Endothelial cell of umbilical vein (primary cell): Measurements from ENCODE around the gene SLAIN2. TPM values are rescaled to one million over a fixed set of nuclear protein-coding genes. Genes with fewer than 3 reads are reported as not detected.

Experiments
- BruUV-seq: library from RNA; stranded (reverse); fragments of 400-500 nt; replicated peaks from 2 replicates; lab custom pipeline; 2021; lab: Mats Ljungman, UMichigan
- CTCF ChIA-PET: fragments of 300-600, 350-600 bp; sonication (Branson Sonifier 250); formaldehyde crosslinking; loops from one replicate; lab custom pipeline; 2021; ENCODE audit warnings: antibody characterized with exemption, inconsistent platforms; lab: Charles Lee
- POLR2A ChIA-PET: fragments of 300-600, 350-600 bp; sonication (Branson Sonifier 250); formaldehyde crosslinking; loops from one replicate; lab custom pipeline; 2021; ENCODE audit warnings: antibody characterized with exemption, inconsistent platforms; lab: Charles Lee
- DNase-seq: peaks from one replicate; pipeline ENCODE4 v3.0.0-alpha.2; 2011; ENCODE audit warnings: low read depth, low spot score
- FAIRE-seq: peaks from 2 replicates; lab custom pipeline; 2011; peaks lifted over from hg19 to GRCh38; lab: Jason Lieb, UNC
- H2AFZ ChIP-seq: 2 replicates; pipeline ENCODE4 v1.6.0; 2012; ENCODE audit warnings: low read depth, low read length, control low read depth, inconsistent platforms
- H3K27ac ChIP-seq: 2 replicates; pipeline ENCODE4 v1.5.1; 2011; ENCODE audit warnings: low read depth, mild to moderate bottlenecking, control low read depth, low read length, moderate library complexity; ENCODE audit not compliant: insufficient read depth
- H3K27me3 ChIP-seq, 2 experiments: 2 replicates each; pipeline versions ENCODE4 v1.6.0 to v1.6.1; 2011; ENCODE audit warnings: low read length in 2 of 2, mixed read lengths in 1 of 2; ENCODE audit not compliant: control insufficient read depth in 2 of 2, insufficient read depth in 2 of 2
- H3K36me3 ChIP-seq, 2 experiments: 2 replicates in 1 of 2; 3 replicates in 1 of 2; pipeline ENCODE4 v1.5.1; 2011; ENCODE audit warnings: low read length in 2 of 2, mild to moderate bottlenecking in 1 of 2, moderate library complexity in 1 of 2; ENCODE audit not compliant: control insufficient read depth in 2 of 2, insufficient read depth in 2 of 2; ENCODE audit errors: extremely low read depth in 1 of 2
- H3K4me1 ChIP-seq: 3 replicates; pipeline ENCODE4 v1.5.1; 2011; ENCODE audit warnings: mild to moderate bottlenecking, low read length; ENCODE audit not compliant: control insufficient read depth, insufficient read depth; ENCODE audit errors: extremely low read depth
- H3K4me2 ChIP-seq: 2 replicates; pipeline ENCODE4 v1.6.1; 2011; ENCODE audit warnings: low read length, control low read depth, mixed read lengths; ENCODE audit not compliant: insufficient read depth
- H3K4me3 ChIP-seq, 3 experiments: fragments of 200-600 bp in 1 of 3; sonication (generic), shearing (Covaris generic) in 1 of 3; replicated peaks in 1 of 3; 2 replicates each; pipeline ENCODE4 v1.5.1; 2011 to 2016; ENCODE audit warnings: control low read depth in 3 of 3, low read length in 3 of 3, mild to moderate bottlenecking in 2 of 3, inconsistent platforms in 1 of 3, low read depth in 1 of 3, moderate library complexity in 1 of 3; ENCODE audit not compliant: insufficient read depth in 1 of 3
- H3K79me2 ChIP-seq: 2 replicates; pipeline ENCODE4 v1.6.0; 2012; ENCODE audit warnings: low read length, inconsistent platforms; ENCODE audit not compliant: control insufficient read depth, insufficient read depth
- H3K9ac ChIP-seq: replicated peaks from 2 replicates; pipeline ENCODE3; 2011; ENCODE audit warnings: low read length, control low read depth; ENCODE audit not compliant: insufficient read depth; ENCODE audit errors: extremely low read depth
- H3K9me1 ChIP-seq: replicated peaks from 3 replicates; pipeline ENCODE4 v1.6.0; 2011; ENCODE audit warnings: mild to moderate bottlenecking, low read length; ENCODE audit not compliant: control insufficient read depth, insufficient read depth; ENCODE audit errors: extremely low read depth
- H3K9me3 ChIP-seq: replicated peaks from 2 replicates; pipeline ENCODE4 v1.5.1; 2012; ENCODE audit warnings: low read length, inconsistent platforms; ENCODE audit not compliant: control insufficient read depth, insufficient read depth
- H4K20me1 ChIP-seq: replicated peaks from 2 replicates; pipeline ENCODE3; 2011; ENCODE audit warnings: mild to moderate bottlenecking, low read length; ENCODE audit not compliant: control insufficient read depth, insufficient read depth; ENCODE audit errors: extremely low read depth
- EZH2 ChIP-seq: IDR thresholded peaks from 2 replicates; pipeline ENCODE4 v1.6.1; 2012; ENCODE audit warnings: borderline replicate concordance, low read depth, mild to moderate bottlenecking, moderate library complexity, low read length, inconsistent platforms; ENCODE audit not compliant: severe bottlenecking
- FOS ChIP-seq: IDR thresholded peaks from 2 replicates; pipeline ENCODE4 v1.6.1; 2011; ENCODE audit warnings: mild to moderate bottlenecking, low read length, moderate library complexity, borderline replicate concordance; ENCODE audit not compliant: insufficient read depth
- GATA2 ChIP-seq: IDR thresholded peaks from 2 replicates; pipeline ENCODE4 v1.7.0; 2011; ENCODE audit warnings: low read depth, mild to moderate bottlenecking, moderate library complexity, mixed read lengths, low read length; ENCODE audit not compliant: insufficient read length, insufficient read depth
- JUN ChIP-seq: IDR thresholded peaks from 2 replicates; pipeline ENCODE4 v1.6.1; 2011; ENCODE audit warnings: borderline replicate concordance, low read depth; ENCODE audit not compliant: insufficient read length, insufficient read depth
- MAX ChIP-seq: IDR thresholded peaks from 2 replicates; pipeline ENCODE4 v1.6.1; 2011; ENCODE audit not compliant: insufficient read depth, insufficient read length
- MYC ChIP-seq: IDR thresholded peaks from one replicate; pipeline ENCODE4 v1.6.1; 2011; ENCODE audit warnings: mild to moderate bottlenecking, low read depth, low read length
- POLR2A ChIP-seq: IDR thresholded peaks from 2 replicates; pipeline ENCODE4 v1.6.1; 2012; ENCODE audit warnings: low read depth, mild to moderate bottlenecking, control low read depth, low read length
- POLR2AphosphoS5 ChIP-seq: IDR thresholded peaks from 2 replicates; pipeline ENCODE4 v1.6.1; 2012; ENCODE audit warnings: low read depth, mild to moderate bottlenecking, control low read depth, low read length, moderate library complexity; ENCODE audit not compliant: insufficient read depth
- dilution Hi-C: fragments of 300-500 bp; cut with MboI; formaldehyde crosslinking; loops from one replicate; pipeline ENCODE4 v1.15.0; 2019; ENCODE audit warnings: low sequenced_read_pairs; ENCODE audit not compliant: extremely low pct_ligation_motif_present
- intact Hi-C: fragments of 100-400 bp; cut with micrococcal nuclease; formaldehyde crosslinking; loops from one replicate; pipeline ENCODE4 v1.10.0; 2022
- polyA plus RNA-seq, 4 experiments: library from polyadenylated mRNA; depleted of rRNA in 3 of 4; stranded (reverse) in 3 of 4; unstranded in 1 of 4; fragments of >200 nt; gene quantifications; 2 replicates each; pipeline versions ENCODE4 v1.2.1 to v1.2.3, GENCODE V29; 2011 to 2012; ENCODE audit warnings: missing spikeins in 1 of 4
- total RNA-seq: library from RNA; stranded (reverse); gene quantifications from 2 replicates; pipeline ENCODE4 v1.2.3, GENCODE V29; 2021
- TF ChIP-seq, protein P1 (sequence below), 2 donors: IDR thresholded peaks; 1 replicate in 1 of 2; 2 replicates in 1 of 2; pipeline ENCODE4 v1.5.1; 2011; ENCODE audit warnings: low read length in 2 of 2, mild to moderate bottlenecking in 2 of 2, moderate library complexity in 2 of 2, control low read depth in 1 of 2, inconsistent platforms in 1 of 2, low read depth in 1 of 2; ENCODE audit not compliant: insufficient read depth in 1 of 2; ENCODE audit errors: extremely low read depth in 1 of 2

Gene SLAIN2
- total and polyA plus RNA-seq, 2 donors (not counting 3 experiments of a cell fraction or from before 2014, with no cell fraction given), result 27.4 to 49.5 TPM

DNA sequence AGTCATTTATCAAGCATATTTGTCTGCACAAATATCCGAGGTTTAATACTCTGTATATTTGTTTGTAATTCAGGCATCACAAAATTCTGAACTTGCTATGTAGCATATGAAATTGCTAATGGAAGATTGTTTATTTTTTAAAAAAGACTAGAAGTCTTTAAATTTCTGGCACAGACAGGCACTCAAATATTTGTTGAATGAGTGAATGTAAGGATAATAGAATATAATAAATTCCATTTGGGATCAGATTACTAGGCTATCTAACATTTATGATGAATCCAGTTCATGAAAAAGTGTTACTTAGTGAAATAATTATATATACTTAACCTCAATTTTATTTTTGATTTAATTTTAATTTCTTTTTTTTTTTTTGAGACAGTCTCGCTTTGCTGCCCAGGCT, 41.3 kb upstream of the SLAIN2 start:
- FAIRE-seq (no peak), DNase-seq (no peak)
- Histone ChIP-seq H3K4me1 (no peaks in the 10 kb centered on the region), H3K9ac (no peak overlapping the region), H4K20me1 (no peaks in the 10 kb centered on the region), H3K9me1 (no peaks in the 10 kb centered on the region), H2AFZ (no peak overlapping the region), H3K36me3 (no peaks in the 10 kb centered on the region), H3K27me3 (peaks cover 8 to 14% of the 10 kb centered on the region in 2 experiments), H3K4me3 (no peak overlapping the region), H3K9me3 (no peaks in the 10 kb centered on the region), H3K27ac (no peak overlapping the region), H3K79me2 (no peaks in the 10 kb centered on the region), H3K4me2 (no peak overlapping the region)
- BruUV-seq, result no TSS peak
- intact Hi-C loops, result no loop called here
- TF ChIP-seq GATA2 (no peak), POLR2A (no peak), EZH2 (no peak)
- CTCF ChIA-PET, result interaction anchor here (1.6 kb wide), 1 partner anchor 10 kb away, joined by 9 read pairs; no protein-coding TSS in a partner anchor
- POLR2A ChIA-PET, result no interaction called here
- dilution Hi-C loops, result no loop called here

DNA sequence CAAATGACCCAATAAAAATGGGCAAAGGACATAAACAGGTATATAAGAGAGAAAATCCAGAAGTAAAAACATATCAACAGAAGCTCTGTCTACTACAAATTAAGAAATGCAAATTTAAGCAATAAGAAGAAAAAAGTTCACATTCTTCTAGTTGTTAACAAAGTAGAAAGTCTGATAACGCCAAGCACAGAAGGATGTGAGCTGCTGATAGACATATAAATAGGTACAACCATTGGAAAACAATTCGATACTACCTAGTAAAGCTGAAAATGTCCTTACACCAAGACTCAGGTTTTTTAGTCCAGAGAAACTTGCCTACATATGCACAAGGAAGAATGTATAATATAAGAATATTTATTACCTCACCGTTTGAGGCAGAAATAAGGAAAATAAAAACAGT, 35.8 kb upstream of the SLAIN2 start:
- ChIA-PET CTCF (interaction anchor here (1.8 kb wide), 1 partner anchor 15 kb away, joined by 6 read pairs; no protein-coding TSS in a partner anchor), POLR2A (no interaction called here)
- dilution Hi-C loops (no loop called here), intact Hi-C loops (no loop called here)
- H3K36me3 ChIP-seq, result no peaks in the 10 kb centered on the region
- no peak overlapping the region for H3K9ac ChIP-seq
- no peak overlapping the region for H3K4me2 ChIP-seq
- peaks cover 4 to 10% of the 10 kb centered on the region in 2 experiments for H3K27me3 ChIP-seq
- no peak overlapping the region for H3K27ac ChIP-seq
- H3K4me1 ChIP-seq, result no peaks in the 10 kb centered on the region
- no peaks in the 10 kb centered on the region for H3K9me1 ChIP-seq
- no peak overlapping the region for H2AFZ ChIP-seq
- no peak for FAIRE-seq
- no peaks in the 10 kb centered on the region for H3K9me3 ChIP-seq
- H3K79me2 ChIP-seq, result no peaks in the 10 kb centered on the region
- no peak overlapping the region for H3K4me3 ChIP-seq
- H4K20me1 ChIP-seq, result no peaks in the 10 kb centered on the region
- TF ChIP-seq JUN (no peak), GATA2 (no peak), POLR2AphosphoS5 (no peak), MYC (no peak), EZH2 (no peak), POLR2A (no peak), FOS (no peak), MAX (no peak)
- TF ChIP-seq, protein P1, sequence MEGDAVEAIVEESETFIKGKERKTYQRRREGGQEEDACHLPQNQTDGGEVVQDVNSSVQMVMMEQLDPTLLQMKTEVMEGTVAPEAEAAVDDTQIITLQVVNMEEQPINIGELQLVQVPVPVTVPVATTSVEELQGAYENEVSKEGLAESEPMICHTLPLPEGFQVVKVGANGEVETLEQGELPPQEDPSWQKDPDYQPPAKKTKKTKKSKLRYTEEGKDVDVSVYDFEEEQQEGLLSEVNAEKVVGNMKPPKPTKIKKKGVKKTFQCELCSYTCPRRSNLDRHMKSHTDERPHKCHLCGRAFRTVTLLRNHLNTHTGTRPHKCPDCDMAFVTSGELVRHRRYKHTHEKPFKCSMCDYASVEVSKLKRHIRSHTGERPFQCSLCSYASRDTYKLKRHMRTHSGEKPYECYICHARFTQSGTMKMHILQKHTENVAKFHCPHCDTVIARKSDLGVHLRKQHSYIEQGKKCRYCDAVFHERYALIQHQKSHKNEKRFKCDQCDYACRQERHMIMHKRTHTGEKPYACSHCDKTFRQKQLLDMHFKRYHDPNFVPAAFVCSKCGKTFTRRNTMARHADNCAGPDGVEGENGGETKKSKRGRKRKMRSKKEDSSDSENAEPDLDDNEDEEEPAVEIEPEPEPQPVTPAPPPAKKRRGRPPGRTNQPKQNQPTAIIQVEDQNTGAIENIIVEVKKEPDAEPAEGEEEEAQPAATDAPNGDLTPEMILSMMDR (IDR thresholded peaks at IDR 0.05; ENCODE audit: extremely low read depth in 1 of 2, insufficient read depth in 1 of 2, low read depth in 1 of 2, low read length in 2 of 2), result no peak
- no TSS peak for BruUV-seq
- no peak for DNase-seq
